NCI-H2081 treated with DMSO at 0.1 percent for 48 hours (cell line): ENCODE data around the gene ADAMTS5.

ENCODE experiments used
- DNase-seq: peaks from one replicate; lab custom pipeline; 2025; lab: John Stamatoyannopoulos, UW

ADAMTS5 gene

DNA sequence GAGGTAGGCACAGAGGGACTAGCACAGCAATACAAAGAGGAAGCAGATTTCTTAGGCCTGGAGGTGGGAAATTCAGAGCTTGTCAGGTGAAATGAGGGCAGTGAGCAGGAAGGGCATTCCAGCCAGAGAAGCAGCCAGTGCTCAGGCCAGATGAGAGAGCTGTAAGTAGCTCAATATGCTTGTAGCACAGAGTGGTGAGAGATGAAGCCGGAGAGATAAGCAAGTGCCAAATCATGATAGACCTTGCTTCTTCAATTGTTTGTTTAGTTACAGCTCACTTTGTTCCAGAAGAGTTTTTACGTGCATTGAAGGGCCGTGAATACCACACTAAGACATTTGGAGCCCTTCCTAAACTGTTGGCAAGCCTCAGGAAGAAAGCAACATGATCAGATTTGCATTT lies 79.6 kb downstream of the ADAMTS5 start:
- no peak for DNase-seq

DNA sequence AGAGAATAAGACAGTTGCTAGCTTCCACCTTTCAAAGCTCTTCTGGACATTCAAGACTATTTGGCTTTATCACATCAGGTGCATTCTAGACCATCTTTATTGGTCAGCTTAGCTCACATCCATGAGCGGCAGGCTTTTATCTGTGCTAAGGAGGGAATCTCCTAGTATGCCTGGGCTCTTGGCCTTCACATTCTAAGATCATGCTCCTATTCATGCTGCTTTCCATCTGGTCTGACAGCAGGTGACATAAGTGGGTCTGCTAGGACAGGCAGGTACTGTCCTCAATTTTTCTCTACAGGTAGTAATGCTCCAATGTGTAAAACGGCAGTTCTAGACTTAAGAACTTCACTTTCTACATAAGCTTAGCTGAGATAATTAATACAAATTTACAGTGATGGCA lies 82.5 kb downstream of the ADAMTS5 start:
- no peak for DNase-seq

DNA sequence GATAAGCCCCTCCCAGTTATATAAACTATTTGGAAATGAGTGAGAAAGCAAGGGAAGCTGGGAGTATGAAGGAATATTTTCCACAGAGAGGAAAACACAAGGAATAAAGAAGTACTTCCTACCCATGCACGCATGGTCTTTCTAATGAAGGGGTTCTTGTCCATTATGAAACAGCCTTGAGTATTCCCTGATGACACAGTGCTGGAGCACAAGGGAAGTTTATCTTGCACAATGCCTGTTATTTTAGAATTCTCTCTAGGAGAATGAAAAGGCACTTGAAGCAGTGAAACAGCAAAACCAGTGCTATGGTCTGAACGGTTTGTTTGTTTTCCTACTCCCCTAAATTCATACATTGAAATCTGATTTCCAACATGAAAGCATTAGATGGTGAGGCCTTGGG lies 83.1 kb downstream of the ADAMTS5 start:
- DNase-seq, result no peak

DNA sequence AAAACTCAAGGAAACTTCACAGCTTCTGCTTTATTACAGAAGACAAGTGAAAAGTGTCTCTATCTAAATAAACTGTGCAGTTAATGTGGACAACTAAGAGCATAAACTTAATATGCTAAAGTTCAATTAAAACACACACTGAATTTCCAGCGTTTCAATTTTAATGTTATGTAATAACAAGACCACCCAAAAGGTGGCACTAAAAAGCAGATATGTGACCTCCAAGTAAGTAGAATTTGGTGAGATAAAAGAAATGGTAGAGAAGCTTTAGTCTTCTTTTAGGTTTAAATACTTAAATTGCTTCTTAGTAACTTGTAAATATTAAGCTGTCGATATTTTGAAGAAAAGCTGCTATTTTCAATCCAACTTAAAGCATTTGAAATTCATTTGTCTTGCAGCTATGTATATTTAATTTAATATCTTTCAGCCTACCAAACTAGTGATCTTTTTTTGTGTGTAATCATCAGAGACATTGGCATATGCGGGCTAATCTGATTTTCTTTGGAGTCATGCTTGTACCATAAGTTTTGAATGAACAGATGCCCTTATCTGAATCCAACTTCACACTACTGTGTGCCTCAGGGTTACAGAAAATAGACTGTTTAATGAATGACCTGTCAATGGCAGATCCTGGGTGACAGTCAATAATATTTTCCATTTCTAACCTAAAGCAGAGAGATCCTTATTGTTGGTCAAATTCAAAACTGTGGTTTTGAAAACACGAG lies 85.2 kb downstream of the ADAMTS5 start:
- no peak for DNase-seq

DNA sequence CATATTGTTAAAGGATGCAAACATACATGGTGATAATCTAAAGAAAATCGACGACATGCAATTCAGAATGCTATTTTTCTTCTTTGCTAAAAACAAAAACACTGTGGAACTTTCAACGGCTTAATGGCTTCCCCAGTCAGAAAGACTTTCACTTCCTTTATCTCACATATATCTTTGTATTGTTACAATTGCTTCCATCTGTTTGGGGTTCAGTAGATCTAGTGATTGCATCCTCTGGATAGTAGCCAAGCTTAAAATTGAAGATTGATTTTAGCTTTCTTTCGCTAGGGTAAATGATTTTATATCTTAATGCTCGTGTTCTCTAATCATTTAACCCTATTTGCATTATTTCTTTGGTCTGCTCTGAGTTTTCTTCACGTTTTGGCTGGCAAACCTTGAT lies 89.9 kb downstream of the ADAMTS5 start:
- no peak for DNase-seq

DNA sequence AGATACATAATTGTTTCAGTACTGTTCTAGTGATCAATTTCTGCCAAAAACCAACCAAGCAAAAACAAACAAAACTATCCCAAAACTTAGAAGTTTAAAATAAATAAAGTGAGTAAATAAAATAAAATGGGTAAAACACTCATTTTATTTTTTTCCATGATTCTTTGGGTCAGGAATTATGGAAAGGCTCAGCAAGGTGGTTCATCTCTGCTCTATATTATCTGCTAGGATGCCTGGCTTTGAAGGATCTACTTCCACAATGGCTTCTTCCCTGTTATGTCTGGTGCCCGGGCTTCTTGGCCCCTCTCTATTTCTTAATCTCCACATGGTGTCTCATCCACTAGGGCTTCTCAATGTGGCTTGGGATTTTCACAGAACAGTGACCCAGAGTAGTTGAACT lies 92.5 kb downstream of the ADAMTS5 start:
- DNase-seq, result no peak
